Activated CD8-positive, alpha-beta memory T cell treated with anti-CD3 and anti-CD28 coated beads for 36 hours (primary cell): Measurements from ENCODE around the gene ITGB1. TPM values are rescaled to one million over a fixed set of nuclear protein-coding genes. Genes with fewer than 3 reads are reported as not detected.
"Not testable (repeated sequence)": the region's sequence is repeated elsewhere in the genome, so short reads cannot be mapped to it uniquely, and the experiment has no call there.

Source experiments
- CTCF ChIA-PET: fragments of 350-600 bp; sonication (Branson Sonifier 250); formaldehyde crosslinking; loops from one replicate; lab custom pipeline; 2021; ENCODE audit warnings: antibody characterized with exemption; lab: Charles Lee
- POLR2A ChIA-PET: fragments of 350-600 bp; sonication (Branson Sonifier 250); formaldehyde crosslinking; loops from one replicate; lab custom pipeline; 2021; ENCODE audit warnings: antibody characterized with exemption; lab: Charles Lee
- total RNA-seq, 2 experiments: library from RNA; stranded (reverse); gene quantifications; one replicate each; pipeline ENCODE4 v1.2.3, GENCODE V29; 2021

ITGB1 gene
- total RNA-seq, 2 experiments from 2014 or later: 75.4 to 77.6 TPM

GRCh38 chr10:32943854-32944661, 14.0 kb downstream of the ITGB1 start:
- POLR2A ChIA-PET: interaction anchor here (0.8 kb wide), 1 partner anchor 43 kb away, joined by 3 read pairs; no protein-coding TSS in a partner anchor
- CTCF ChIA-PET: no interaction called here

- ChIA-PET POLR2A (interaction anchor here (0.8 kb wide), 1 partner anchor 43 kb away, joined by 3 read pairs; no protein-coding TSS in a partner anchor), CTCF (no interaction called here)
Observed at GRCh38 chr10:32943395-32943794, 14.6 kb downstream of the ITGB1 start.

DNA sequence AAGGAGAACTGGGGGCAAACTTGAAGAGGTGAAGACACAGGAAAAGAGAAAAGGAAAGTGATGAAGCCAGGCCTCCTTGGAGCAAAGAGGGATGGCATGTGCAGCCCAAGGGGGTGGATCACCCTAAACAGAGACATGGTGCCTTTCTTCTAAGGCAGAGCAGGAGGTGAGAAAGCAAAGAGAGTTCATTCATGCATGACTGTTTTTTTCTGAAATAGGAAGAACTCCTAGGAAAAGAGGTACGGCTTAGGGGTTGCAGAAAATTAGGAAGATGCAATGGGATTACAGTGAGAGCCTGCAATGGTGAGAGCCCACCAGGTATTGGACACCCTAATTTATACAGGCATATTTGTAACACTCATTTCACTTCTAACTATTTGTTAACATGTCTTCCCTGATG, 15.9 kb downstream of the ITGB1 start:
- CTCF ChIA-PET: interaction anchor here (0.9 kb wide), 1 partner anchor 33 kb away, joined by 4 read pairs; no protein-coding TSS in a partner anchor
- POLR2A ChIA-PET: interaction anchor here (0.7 kb wide), 1 partner anchor 36 kb away, joined by 5 read pairs; no protein-coding TSS in a partner anchor

GRCh38 chr10:32941357-32941756, 16.7 kb downstream of the ITGB1 start:
- POLR2A ChIA-PET: no interaction called here
- CTCF ChIA-PET: no interaction called here

DNA sequence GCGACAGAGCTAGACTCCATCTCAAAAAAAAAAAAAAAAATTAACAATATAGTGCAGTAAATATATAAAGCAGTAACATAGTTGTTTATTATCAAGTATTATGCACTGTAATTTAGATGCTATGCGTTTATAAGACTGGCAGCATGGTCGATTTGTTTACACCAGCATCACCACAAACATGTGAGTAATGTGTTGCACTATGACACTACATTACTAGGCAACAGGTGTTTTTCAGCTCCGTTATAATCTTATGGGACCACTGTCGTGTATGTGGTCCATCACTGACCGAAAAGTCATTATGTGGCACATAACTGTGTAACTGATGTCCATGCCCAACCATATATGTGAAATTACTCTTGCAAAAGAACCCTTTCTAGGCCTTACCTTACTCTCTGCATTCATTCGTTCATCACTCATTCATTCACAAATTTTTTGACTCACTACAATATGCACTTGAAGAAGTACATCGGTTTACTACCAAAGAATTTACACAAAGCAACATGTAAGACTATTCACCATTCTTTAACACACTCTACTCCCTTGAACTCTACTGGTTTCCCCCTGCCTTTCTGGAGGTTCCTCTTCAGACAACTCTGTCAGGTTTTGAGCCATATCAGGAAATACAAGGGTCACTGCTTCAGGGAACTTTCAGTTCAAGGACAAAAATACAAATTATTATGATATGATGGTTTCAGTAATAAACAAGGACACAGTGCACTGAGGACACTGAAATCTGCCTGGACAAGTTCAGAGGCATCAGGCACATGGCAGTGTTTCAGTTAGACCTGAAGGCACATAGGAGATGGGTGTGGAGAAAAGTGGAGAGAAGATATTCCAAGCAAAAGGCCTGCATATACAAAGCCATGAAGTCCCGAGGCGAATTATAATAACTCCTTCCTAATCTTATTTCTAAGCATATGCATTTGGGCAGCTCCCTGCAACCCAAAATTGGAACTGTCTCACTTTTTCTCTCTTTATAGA, 17.4 kb downstream of the ITGB1 start:
- CTCF ChIA-PET: interaction anchor here (0.7 kb wide), 1 partner anchor 261 kb away, joined by 3 read pairs; no protein-coding TSS in a partner anchor
- POLR2A ChIA-PET: no interaction called here

DNA sequence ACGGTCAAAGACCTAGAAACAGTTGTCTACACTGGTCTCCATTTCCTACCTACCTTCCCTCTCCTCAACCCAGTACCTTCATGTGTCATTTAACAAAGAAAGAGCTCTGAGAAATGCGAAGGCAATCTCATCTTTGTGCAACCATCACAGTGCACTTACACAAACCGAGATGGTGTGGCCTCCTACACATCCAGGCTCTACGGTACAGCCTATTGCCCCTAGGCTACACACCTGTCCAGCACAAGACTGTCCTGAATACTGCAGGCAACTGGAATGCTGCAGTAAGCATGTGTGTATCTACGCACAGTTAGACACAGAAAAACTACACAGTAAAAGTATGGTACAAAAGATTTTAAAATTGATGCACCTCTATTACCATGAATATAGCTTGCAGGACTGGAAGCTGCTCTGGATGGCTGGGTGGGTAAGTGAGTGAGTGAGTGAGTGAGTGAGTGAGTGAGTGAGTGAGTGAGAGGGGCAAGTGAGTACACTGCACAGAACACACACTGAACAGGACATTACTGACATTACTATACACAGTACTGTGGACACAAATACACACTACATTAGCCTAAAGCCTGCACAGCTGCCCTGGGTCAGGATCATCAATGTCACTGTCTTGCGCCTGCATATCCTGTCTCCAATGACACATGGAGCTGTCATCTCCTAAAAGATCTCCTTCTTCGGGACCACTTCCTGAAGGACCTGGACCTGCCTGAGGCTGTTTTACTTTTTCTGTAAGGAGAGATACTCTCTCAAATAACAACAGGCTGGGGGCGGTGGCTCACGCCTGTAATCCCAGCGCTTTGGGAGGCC, 18.5 kb downstream of the ITGB1 start:
- ChIA-PET CTCF (no interaction called here), POLR2A (no interaction called here)

DNA sequence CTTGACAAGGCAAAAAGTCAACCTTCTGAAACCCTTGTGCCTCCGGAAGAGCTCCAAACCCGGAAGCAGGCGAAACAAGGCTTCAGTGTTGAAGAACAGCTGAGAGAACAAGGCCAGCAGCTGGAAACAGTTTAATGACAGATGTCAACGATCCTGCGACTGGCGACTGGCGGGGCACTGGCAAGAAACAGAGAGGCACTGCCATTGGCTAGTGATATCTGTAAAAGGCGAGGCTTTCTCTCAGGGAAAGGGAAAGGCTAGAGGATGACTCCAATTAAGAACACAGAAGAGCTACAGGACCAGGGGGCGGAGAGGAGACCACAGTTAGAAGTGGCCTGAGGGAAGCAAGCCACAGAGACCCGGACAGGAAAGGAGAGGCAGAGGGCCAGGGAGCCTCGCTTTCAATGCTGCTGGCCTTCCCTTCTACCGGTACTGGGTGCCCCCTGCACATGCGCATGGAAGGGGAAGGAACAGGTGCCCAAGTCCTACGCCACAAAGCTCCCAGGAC, 19.4 kb downstream of the ITGB1 start:
- POLR2A ChIA-PET: no interaction called here

GRCh38 chr10:32937911-32938424, 20.1 kb downstream of the ITGB1 start:
- CTCF ChIA-PET: no interaction called here
- POLR2A ChIA-PET: no interaction called here

More for the DNA sequence above, 19.4 kb downstream of the ITGB1 start:
- CTCF ChIA-PET: no interaction called here

DNA sequence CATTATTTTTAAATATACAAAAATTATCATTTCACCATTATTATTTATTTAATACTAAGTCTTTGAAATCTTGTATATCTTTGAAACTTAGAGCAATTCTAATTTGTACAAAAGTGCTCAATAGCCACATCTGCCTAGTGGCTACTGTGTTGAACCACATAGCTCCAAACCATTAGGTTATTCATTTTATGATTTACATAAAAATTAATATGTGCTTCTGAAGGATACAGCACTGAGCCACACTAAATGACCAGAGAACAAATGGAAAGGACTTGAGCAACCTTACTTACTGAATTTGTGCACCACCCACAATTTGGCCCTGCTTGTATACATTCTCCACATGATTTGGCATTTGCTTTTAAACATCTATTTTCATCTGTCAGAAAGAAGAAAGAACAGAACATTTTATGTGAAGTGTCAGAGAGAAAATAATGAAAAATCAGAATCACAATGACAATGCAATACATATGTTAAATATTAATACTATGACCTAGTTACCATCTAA, 25.8 kb downstream of the ITGB1 start:
- POLR2A ChIA-PET: no interaction called here

GRCh38 chr10:32931593-32931992, 26.4 kb downstream of the ITGB1 start:
- POLR2A ChIA-PET: no interaction called here
- CTCF ChIA-PET: no interaction called here

More for the DNA sequence above, 25.8 kb downstream of the ITGB1 start:
- CTCF ChIA-PET: no interaction called here

GRCh38 chr10:32930036-32930435, 28.0 kb downstream of the ITGB1 start:
- ChIA-PET CTCF (no interaction called here), POLR2A (no interaction called here)

GRCh38 chr10:32929634-32930033, 28.4 kb downstream of the ITGB1 start:
- CTCF ChIA-PET: interaction anchor here (0.9 kb wide), 1 partner anchor 9 kb away, joined by 4 read pairs; no protein-coding TSS in a partner anchor
- POLR2A ChIA-PET: no interaction called here

GRCh38 chr10:32927750-32928149, 30.3 kb downstream of the ITGB1 start:
- ChIA-PET POLR2A (no interaction called here), CTCF (no interaction called here)

DNA sequence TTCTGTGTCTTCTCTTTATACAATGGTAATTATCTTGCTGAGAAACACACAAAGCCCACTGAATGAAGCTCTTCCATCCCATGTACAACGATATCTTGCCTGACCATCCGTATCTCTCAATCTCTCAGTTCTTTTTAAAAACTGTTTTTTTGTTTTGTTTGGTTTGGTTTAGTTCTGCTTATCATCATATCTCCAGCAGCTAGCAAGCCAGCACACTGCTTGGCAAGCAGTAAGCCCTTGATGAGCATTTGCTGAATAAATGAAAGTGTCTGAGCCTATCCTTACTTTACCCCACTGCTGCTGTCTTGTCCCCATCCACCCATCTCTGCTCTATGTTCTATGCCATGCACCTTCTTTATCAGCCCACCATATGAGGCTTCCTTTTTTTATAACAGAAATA, 34.2 kb downstream of the ITGB1 start:
- POLR2A ChIA-PET: no interaction called here
- CTCF ChIA-PET: no interaction called here

DNA sequence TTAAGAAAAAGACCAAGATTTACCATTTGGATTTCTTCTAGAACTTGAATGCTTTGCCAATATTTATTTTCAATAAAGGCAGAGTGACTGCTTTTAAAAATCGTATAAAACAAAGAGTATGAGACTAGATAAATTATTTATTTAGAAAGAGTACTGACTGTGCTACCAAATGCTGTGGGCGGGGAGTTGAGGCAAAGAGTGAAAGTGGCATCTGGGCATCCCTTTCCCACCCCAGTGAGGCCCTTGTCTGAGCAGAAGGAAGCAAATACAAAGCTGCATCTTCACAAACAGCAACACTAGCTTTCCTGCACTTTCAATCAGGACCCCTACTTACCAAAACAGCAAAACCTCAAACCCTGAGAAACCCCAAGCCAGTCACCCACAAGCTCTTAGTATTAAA, 34.9 kb downstream of the ITGB1 start:
- ChIA-PET POLR2A (no interaction called here), CTCF (no interaction called here)

DNA sequence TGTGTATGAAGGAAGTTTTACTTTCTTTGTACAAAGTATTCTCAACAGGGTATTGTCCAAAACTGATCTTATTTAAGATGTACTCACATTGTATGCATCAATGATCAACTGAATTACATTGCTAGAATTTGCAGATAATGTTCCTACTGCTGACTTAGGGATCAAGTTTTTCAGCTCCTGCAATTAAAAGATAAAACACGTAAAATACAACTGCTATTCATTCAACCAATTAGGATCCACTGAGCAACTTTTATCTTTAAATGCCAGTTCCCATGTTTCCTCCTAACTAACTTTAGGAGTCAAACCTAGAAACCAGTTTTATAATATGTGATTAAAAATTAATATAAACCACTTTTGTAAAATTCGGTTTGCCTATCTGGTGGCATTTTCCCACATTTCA, 35.9 kb downstream of the ITGB1 start:
- ChIA-PET POLR2A (no interaction called here), CTCF (no interaction called here)

- POLR2A ChIA-PET, CTCF ChIA-PET: not testable (repeated sequence)
Observed at GRCh38 chr10:32917817-32918216, 40.2 kb downstream of the ITGB1 start.

- ChIA-PET CTCF (no interaction called here), POLR2A (no interaction called here)
Observed at GRCh38 chr10:32911285-32912016, 46.6 kb downstream of the ITGB1 start.
